GM18517 (cell line): ENCODE data around the gene MIER1.
"Not testable (repeated sequence)": the region's sequence is repeated elsewhere in the genome, so short reads cannot be mapped to it uniquely, and the experiment has no call there.

Experiments used
- ATAC-seq: cut with Tn5 transposase; IDR thresholded peaks from one replicate; pipeline ENCODE4 v1.9.1; 2021; ENCODE audit warnings: mild to moderate bottlenecking, moderate library complexity; ENCODE audit not compliant: unreplicated experiment

The MIER1 gene

GRCh38 chr1:66924756-66925557 is at the start of gene MIER1, which contains the start of gene DNAI4:
Gene MIER1, plus strand, starts transcription at chr1:66924990. Its CDS starts 39 bp downstream, at chr1:66925029.
Gene DNAI4, minus strand, starts transcription at chr1:66924856. Its CDS starts 25 bp downstream, at chr1:66924831.
- peak; percentile 84 for ATAC-seq

- no peak for ATAC-seq
Measured at GRCh38 chr1:66876664-66877063, 48.1 kb upstream of the MIER1 start.

- ATAC-seq: no peak
Measured at GRCh38 chr1:66889030-66889429, 35.8 kb upstream of the MIER1 start.

- ATAC-seq: no peak
Measured at GRCh38 chr1:66890621-66891020, 34.2 kb upstream of the MIER1 start.

GRCh38 chr1:66893712-66894111 is 31.1 kb upstream of the MIER1 start:
- no peak for ATAC-seq

- ATAC-seq: not testable (repeated sequence)
Measured at GRCh38 chr1:66915203-66915602, 9.6 kb upstream of the MIER1 start.

GRCh38 chr1:66916320-66916719 is 8.5 kb upstream of the MIER1 start:
- ATAC-seq: no peak

- no peak for ATAC-seq
Measured at GRCh38 chr1:66917476-66917875, 7.3 kb upstream of the MIER1 start.

GRCh38 chr1:66919063-66919462 is 5.7 kb upstream of the MIER1 start:
- no peak for ATAC-seq

GRCh38 chr1:66919828-66920227 is 5.0 kb upstream of the MIER1 start:
- no peak for ATAC-seq

- no peak for ATAC-seq
Measured at GRCh38 chr1:66920543-66920942, 4.2 kb upstream of the MIER1 start.

- peak; percentile 2 for ATAC-seq
Measured at GRCh38 chr1:66925558-66925910, 744 bp downstream of the MIER1 start.

- no peak for ATAC-seq
Measured at GRCh38 chr1:66925944-66926343, 1.2 kb downstream of the MIER1 start.

GRCh38 chr1:66927528-66927927 is 2.7 kb downstream of the MIER1 start:
- no peak for ATAC-seq

- ATAC-seq: no peak
Measured at GRCh38 chr1:66929146-66929688, 4.4 kb downstream of the MIER1 start.

GRCh38 chr1:66929691-66929998 is 4.9 kb downstream of the MIER1 start:
- no peak for ATAC-seq

- ATAC-seq: peak; percentile 59
Measured at GRCh38 chr1:66929999-66930822, 5.4 kb downstream of the MIER1 start.

- ATAC-seq: no peak
Measured at GRCh38 chr1:66930823-66931174, 6.0 kb downstream of the MIER1 start.

GRCh38 chr1:66931590-66931989 is 6.8 kb downstream of the MIER1 start:
- ATAC-seq: no peak

GRCh38 chr1:66932291-66932690 is 7.5 kb downstream of the MIER1 start:
- no peak for ATAC-seq

GRCh38 chr1:66933887-66934700 is 9.3 kb downstream of the MIER1 start:
- no peak for ATAC-seq
